Activated CD8-positive, alpha-beta T cell treated with anti-CD3 and anti-CD28 coated beads, Interleukin-2, amount 10 ng/mL, durations not matched to agents 7 days and 5 days (primary cell): ENCODE measurements around the gene GSG1L. TPM values are rescaled to one million over a fixed set of nuclear protein-coding genes. Genes with fewer than 3 reads are reported as not detected.

Experiments used
- ATAC-seq: fragments of 150-1000 bp; cut with Tn5 transposase; one replicate; pipeline ENCODE4 v1.10.0; 2021; ENCODE audit warnings: moderate library complexity
- CTCF ChIA-PET: fragments of 350-600 bp; sonication (Branson Sonifier 250); formaldehyde crosslinking; loops from one replicate; lab custom pipeline; 2021; ENCODE audit warnings: antibody characterized with exemption; lab: Charles Lee
- POLR2A ChIA-PET: fragments of 350-600 bp; sonication (Branson Sonifier 250); formaldehyde crosslinking; loops from one replicate; lab custom pipeline; 2021; ENCODE audit warnings: antibody characterized with exemption; lab: Charles Lee
- DNase-seq: peaks from one replicate; pipeline ENCODE4 v3.0.0-alpha.2; 2020
- H3K27ac Mint-ChIP-seq: one replicate; pipeline ENCODE4 v1.8.0; 2021; ENCODE audit warnings: mild to moderate bottlenecking, mixed read lengths
- H3K27me3 Mint-ChIP-seq: one replicate; pipeline ENCODE4 v1.8.0; 2021; ENCODE audit warnings: low read depth, mixed read lengths
- H3K36me3 Mint-ChIP-seq: one replicate; pipeline ENCODE4 v1.8.0; 2021; ENCODE audit warnings: low read depth, mixed read lengths
- H3K4me1 Mint-ChIP-seq: one replicate; pipeline ENCODE4 v1.8.0; 2021; ENCODE audit warnings: low read depth, mixed read lengths
- H3K4me3 Mint-ChIP-seq: one replicate; pipeline ENCODE4 v1.8.0; 2021; ENCODE audit warnings: mild to moderate bottlenecking, mixed read lengths
- H3K9me3 Mint-ChIP-seq: one replicate; pipeline ENCODE4 v1.8.0; 2022; ENCODE audit warnings: mixed read lengths; ENCODE audit not compliant: insufficient read depth
- total RNA-seq, 2 experiments: library from RNA; stranded (reverse); gene quantifications; one replicate each; pipeline ENCODE4 v1.2.3, GENCODE V29; 2021

Gene GSG1L
- total RNA-seq, 2 experiments from 2014 or later = 0.08 to 0.39 TPM

- no peaks in the 10 kb centered on the region for H3K9me3 Mint-ChIP-seq
- POLR2A ChIA-PET = no interaction called here
- no peak overlapping the region for H3K27ac Mint-ChIP-seq
- no peaks in the 10 kb centered on the region for H3K36me3 Mint-ChIP-seq
- DNase-seq (no peak), ATAC-seq (no peak)
- H3K27me3 Mint-ChIP-seq = no peaks in the 10 kb centered on the region
- H3K4me3 Mint-ChIP-seq = no peak overlapping the region
- H3K4me1 Mint-ChIP-seq = no peaks in the 10 kb centered on the region
- CTCF ChIA-PET = no interaction called here
Observed at GRCh38 chr16:27740496-27741201, 322.9 kb downstream of the GSG1L start.

GRCh38 chr16:27739606-27740357 is 323.7 kb downstream of the GSG1L start:
- no peaks in the 10 kb centered on the region for H3K9me3 Mint-ChIP-seq
- DNase-seq = no peak
- no peaks in the 10 kb centered on the region for H3K27me3 Mint-ChIP-seq
- H3K27ac Mint-ChIP-seq = no peak overlapping the region
- no peak overlapping the region for H3K4me3 Mint-ChIP-seq
- ATAC-seq = no peak
- POLR2A ChIA-PET = no interaction called here
- no peaks in the 10 kb centered on the region for H3K4me1 Mint-ChIP-seq
- no peaks in the 10 kb centered on the region for H3K36me3 Mint-ChIP-seq
- CTCF ChIA-PET = no interaction called here

- H3K4me3 Mint-ChIP-seq = no peak overlapping the region
Observed at GRCh38 chr16:27738596-27738995, 324.9 kb downstream of the GSG1L start.

More at GRCh38 chr16:27738596-27738995, 324.9 kb downstream of the GSG1L start:
- DNase-seq (no peak), ATAC-seq (no peak)
- no peaks in the 10 kb centered on the region for H3K36me3 Mint-ChIP-seq
- H3K27me3 Mint-ChIP-seq = no peaks in the 10 kb centered on the region
- no peak overlapping the region for H3K27ac Mint-ChIP-seq
- no peaks in the 10 kb centered on the region for H3K4me1 Mint-ChIP-seq
- POLR2A ChIA-PET = no interaction called here
- no peaks in the 10 kb centered on the region for H3K9me3 Mint-ChIP-seq
- CTCF ChIA-PET = no interaction called here

Other genes starting within 250 kb of the GSG1L start
- gene XPO6, start 148.3 kb upstream of the GSG1L start, total RNA-seq = 100 to 1,000 TPM; 206 to 209 TPM
- 10 to 100 TPM; 10.0 to 10.7 TPM for gene SBK1, start 228.8 kb upstream of the GSG1L start, total RNA-seq